Activated CD4-positive, alpha-beta T cell treated with anti-CD3 and anti-CD28 coated beads, Interleukin-2, amount 50 U/mL, for 4 hours (primary cell): ENCODE data around the gene C16orf86.

Experiments used
- DNase-seq, 2 experiments: peaks; one replicate each; pipeline ENCODE4 v3.0.0-alpha.2; 2020

Gene C16orf86

GRCh38 chr16:67666559-67667452 lies at the start of gene C16orf86, which contains the start of gene ENKD1:
Gene C16orf86 (plus strand): TSS chr16:67666814. CDS start chr16:67666971, 157 bp downstream.
Gene ENKD1 (minus strand): TSS chr16:67666750. CDS start chr16:67666442, 308 bp downstream.
- DNase-seq: peak; percentile 72 to 74

- no peak for DNase-seq
Observed at GRCh38 chr16:67628216-67628615, 38.4 kb upstream of the C16orf86 start.

- DNase-seq: no peak
Observed at GRCh38 chr16:67632415-67633172, 34.0 kb upstream of the C16orf86 start.

GRCh38 chr16:67636713-67637112 lies 29.9 kb upstream of the C16orf86 start:
- DNase-seq: no peak

GRCh38 chr16:67637625-67638024 lies 29.0 kb upstream of the C16orf86 start:
- no peak for DNase-seq

- no peak for DNase-seq
Observed at GRCh38 chr16:67641779-67642708, 24.6 kb upstream of the C16orf86 start.

GRCh38 chr16:67644038-67644437 lies 22.6 kb upstream of the C16orf86 start:
- no peak for DNase-seq

GRCh38 chr16:67645397-67646121 lies 21.1 kb upstream of the C16orf86 start:
- DNase-seq: no peak

- no peak for DNase-seq
Observed at GRCh38 chr16:67647111-67647651, 19.4 kb upstream of the C16orf86 start.

GRCh38 chr16:67647681-67648080 lies 18.9 kb upstream of the C16orf86 start:
- DNase-seq: no peak

GRCh38 chr16:67648088-67648763 lies 18.4 kb upstream of the C16orf86 start:
- DNase-seq: no peak

- no peak for DNase-seq
Observed at GRCh38 chr16:67648764-67649407, 17.7 kb upstream of the C16orf86 start.

- DNase-seq: no peak
Observed at GRCh38 chr16:67649494-67649931, 17.1 kb upstream of the C16orf86 start.

GRCh38 chr16:67650023-67650422 lies 16.6 kb upstream of the C16orf86 start:
- no peak for DNase-seq

- no peak for DNase-seq
Observed at GRCh38 chr16:67651039-67651438, 15.6 kb upstream of the C16orf86 start.

GRCh38 chr16:67651847-67652246 lies 14.8 kb upstream of the C16orf86 start:
- no peak for DNase-seq

GRCh38 chr16:67652578-67653127 lies 14.0 kb upstream of the C16orf86 start:
- no peak for DNase-seq

- DNase-seq: no peak
Observed at GRCh38 chr16:67653128-67653788, 13.4 kb upstream of the C16orf86 start.

- DNase-seq: no peak
Observed at GRCh38 chr16:67653789-67654402, 12.7 kb upstream of the C16orf86 start.
